ENCODE results near the gene FSD1. TPM values are rescaled to one million over a fixed set of nuclear protein-coding genes. Genes with fewer than 3 reads are reported as not detected.

FSD1 gene
- total and polyA plus RNA-seq, 9 of the 15 experiments (the other 6 are each of a cell fraction or from before 2014, with no cell fraction given), result 0.11 to 1.9 (median 0.94) TPM; not detected in 1

- TF ChIP-seq IRF9 (tag; IDR thresholded peaks at IDR 0.05), result no peak
- TF ChIP-seq PHF21A (IDR thresholded peaks at IDR 0.05; ENCODE audit: borderline replicate concordance, low read depth), result no peak
- TF ChIP-seq ZNF589 (CRISPR knock-in tag; IDR thresholded peaks at IDR 0.05; ENCODE audit: low read depth), result no peak
- TF ChIP-seq ZNF311 (CRISPR knock-in tag; IDR thresholded peaks at IDR 0.05), result no peak
- TF ChIP-seq ZNF174 (CRISPR knock-in tag; IDR thresholded peaks at IDR 0.05), result no peak
- no peak for TF ChIP-seq THAP12 (CRISPR knock-in tag; IDR thresholded peaks at IDR 0.05)
- TF ChIP-seq POLR2A (conservative IDR thresholded peaks at IDR 0.05), result peak; percentile 37; the same call in 1 of the 2 replicates
- 0 out of 4 replicates have a peak, but pooled peaks have one; percentile 9 to 64 for TF ChIP-seq KDM1A (IDR thresholded peaks at IDR 0.05)
- peak; percentile 79 for TF ChIP-seq NFIC (IDR thresholded peaks at IDR 0.05)
- TF ChIP-seq KLF6 (CRISPR knock-in tag; IDR thresholded peaks at IDR 0.05; ENCODE audit: borderline replicate concordance), result no peak
- TF ChIP-seq NR2C1 (IDR thresholded peaks at IDR 0.05), result peak; percentile 32; the same call in 1 of the 2 replicates
- TF ChIP-seq NR2C1 (tag; IDR thresholded peaks at IDR 0.05), result no peak
- TF ChIP-seq SMARCA5 (IDR thresholded peaks at IDR 0.05), result peak; percentile 98
- TF ChIP-seq OTX1 (CRISPR knock-in tag; IDR thresholded peaks at IDR 0.05), result 0 out of 2 replicates have a peak, but pooled peaks have one; percentile 71
- TF ChIP-seq ZNF232 (CRISPR knock-in tag; IDR thresholded peaks at IDR 0.05), result no peak
- no peak for TF ChIP-seq NCOA6 (IDR thresholded peaks at IDR 0.05)
- peak; percentile 42 for TF ChIP-seq VEZF1 (CRISPR knock-in tag; IDR thresholded peaks at IDR 0.05)
- no peak for TF ChIP-seq ZNF398 (CRISPR knock-in tag; IDR thresholded peaks at IDR 0.05)
- TF ChIP-seq TOE1 (IDR thresholded peaks at IDR 0.05; ENCODE audit: borderline replicate concordance), result no peak; the same call in none of the 2 replicates
- no peak for TF ChIP-seq TOE1 (CRISPR knock-in tag; IDR thresholded peaks at IDR 0.05; ENCODE audit: borderline replicate concordance, low read depth)
- no peak for TF ChIP-seq ZNF696 (CRISPR knock-in tag; conservative IDR thresholded peaks at IDR 0.05)
These were observed 37.1 kb upstream of the FSD1 start (continued) for GRCh38 chr19:4267101-4267900.
